ENCODE measurements around the gene RREB1.
"Not testable (repeated sequence)": the region's sequence is repeated elsewhere in the genome, so short reads cannot be mapped to it uniquely, and the experiment has no call there.

RREB1 gene

DNA sequence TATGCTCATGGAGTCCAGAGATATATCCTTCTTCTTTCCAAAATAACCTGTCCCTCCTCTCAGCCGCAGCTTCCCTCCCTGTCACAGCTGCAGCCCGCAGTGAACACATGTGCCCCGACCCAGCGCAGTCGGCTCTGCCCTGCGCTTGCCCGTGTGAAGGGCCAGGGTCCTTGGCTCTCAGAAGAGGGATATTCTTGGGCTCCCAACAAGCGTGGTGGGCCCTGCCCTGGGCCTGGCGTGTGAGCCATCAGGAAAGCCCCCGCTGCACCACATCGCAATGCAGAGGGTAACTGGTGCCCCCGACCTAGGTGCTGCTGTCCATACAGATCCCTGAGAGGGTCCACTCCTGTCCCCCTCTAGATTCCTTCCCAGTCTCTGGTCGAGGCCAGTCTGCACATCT, 140.1 kb downstream of the RREB1 start:
- DNase-seq = no peak

DNA sequence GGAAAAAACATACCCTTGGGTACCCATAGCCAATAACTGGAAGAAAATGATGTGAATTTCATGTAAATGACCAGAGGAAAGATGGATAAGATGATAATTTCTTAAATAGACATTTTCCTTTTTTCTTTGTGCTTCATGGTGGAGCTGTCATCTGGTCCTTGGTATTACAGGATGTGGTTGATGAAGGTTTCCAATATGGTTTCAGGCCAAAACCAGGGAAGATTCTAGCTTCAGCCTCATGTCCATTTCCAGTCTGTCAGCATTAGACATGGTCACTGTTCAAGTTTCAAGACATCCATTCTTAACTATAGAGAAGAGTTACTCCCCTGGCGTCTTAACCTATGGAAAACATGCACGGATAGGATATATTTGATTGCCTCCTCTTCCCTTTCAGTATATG, 141.6 kb downstream of the RREB1 start:
- DNase-seq = no peak

DNA sequence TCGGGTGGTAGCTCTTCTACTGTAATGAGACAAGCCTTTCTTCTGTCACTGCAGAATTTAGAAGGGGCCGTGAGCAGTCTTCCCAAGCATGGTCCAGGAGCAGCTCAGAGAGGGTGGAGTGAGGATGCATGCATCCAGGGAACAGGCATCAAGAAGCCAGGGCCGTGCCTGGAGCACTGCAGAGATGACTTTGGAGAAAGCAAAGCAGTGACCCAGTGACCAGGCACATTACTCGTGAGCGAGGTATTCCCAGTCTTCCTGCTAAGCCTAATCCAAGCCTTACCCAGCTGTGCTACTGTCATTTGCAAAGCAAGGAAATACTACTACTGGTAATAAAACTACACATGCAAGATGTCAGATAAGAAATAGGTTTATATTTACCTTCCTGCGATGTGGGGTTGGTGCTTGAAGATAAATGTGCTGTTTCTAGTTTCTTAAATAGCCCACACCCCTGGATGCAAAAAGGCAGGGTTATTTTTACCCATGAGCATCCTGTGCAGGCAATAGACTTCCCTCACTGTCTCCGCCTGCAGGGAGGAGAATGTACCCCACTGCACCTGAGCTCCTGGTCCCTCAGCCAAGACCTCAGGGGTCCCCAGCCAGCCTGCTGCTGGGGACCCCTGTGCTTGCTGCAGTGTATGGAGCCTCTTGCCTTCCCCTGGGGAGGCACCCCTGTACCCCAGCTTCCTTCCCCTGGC, 142.3 kb downstream of the RREB1 start:
- DNase-seq = no peak

DNA sequence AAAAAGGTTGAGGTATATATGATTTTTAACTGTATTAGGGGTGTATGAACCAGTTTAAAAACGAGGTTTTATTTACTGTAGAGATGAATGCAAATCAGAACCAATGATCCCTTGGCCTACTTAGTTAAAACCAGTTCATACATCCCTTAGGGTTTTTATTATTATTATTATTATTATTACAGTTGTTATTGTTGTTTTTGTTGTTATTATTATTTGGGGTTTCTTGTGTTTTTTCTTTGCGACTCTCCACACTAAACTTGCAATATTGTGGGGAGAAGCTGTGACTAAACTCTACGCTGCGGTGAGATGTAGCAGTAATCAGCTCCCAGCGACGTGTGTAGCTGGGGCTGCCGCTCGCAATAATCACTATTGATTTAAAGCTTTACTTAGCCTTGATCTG, 143.1 kb downstream of the RREB1 start:
- DNase-seq = no peak

DNA sequence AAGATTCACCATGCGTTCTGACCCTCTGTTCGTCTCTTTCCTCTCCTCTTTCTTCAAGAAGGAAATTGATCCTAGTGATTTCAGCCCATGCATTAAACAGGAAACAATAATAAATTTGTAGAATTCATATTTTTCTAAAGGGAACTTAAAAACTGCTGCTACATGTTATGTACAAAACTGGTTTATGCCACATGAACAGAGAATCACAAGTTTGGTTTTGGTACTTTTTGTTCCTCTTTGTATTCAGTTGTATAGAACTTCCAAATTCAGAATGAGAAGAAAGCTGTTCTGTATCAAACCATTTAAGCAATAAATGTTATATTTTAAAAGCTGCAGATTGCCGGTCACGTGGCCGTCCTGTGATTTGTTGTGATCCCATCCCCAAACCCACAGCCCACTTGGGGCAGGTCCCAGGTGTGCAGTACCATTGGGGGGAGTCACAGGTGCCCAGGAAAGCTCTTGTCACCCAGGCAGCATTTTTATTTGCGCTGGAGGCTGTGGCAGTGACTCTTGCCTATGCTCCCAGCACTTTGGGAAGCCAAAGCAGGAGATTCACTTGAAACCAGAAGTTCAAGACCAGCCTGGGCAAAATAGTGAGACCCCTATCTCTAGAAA, 144.0 kb downstream of the RREB1 start:
- no peak for DNase-seq

DNA sequence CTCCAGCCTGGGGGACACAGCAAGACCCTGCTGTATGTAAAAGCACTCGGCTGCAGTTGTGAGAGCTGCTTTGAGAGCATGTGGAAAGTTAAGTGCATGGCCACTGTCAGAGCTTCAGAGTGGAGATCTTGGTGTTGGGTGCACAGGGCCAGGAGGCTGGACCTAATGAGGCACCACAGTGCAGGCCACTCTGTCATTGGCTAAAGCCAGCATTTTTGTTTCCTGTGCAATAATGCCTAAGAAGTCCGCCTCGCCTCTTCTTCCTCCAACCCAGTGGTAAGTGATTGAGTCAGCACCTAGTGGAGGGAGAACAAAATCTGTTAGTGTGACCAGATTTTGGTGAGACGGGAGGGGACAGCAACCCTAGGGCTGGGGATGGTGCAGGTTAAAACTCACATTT, 144.6 kb downstream of the RREB1 start:
- DNase-seq = no peak

DNA sequence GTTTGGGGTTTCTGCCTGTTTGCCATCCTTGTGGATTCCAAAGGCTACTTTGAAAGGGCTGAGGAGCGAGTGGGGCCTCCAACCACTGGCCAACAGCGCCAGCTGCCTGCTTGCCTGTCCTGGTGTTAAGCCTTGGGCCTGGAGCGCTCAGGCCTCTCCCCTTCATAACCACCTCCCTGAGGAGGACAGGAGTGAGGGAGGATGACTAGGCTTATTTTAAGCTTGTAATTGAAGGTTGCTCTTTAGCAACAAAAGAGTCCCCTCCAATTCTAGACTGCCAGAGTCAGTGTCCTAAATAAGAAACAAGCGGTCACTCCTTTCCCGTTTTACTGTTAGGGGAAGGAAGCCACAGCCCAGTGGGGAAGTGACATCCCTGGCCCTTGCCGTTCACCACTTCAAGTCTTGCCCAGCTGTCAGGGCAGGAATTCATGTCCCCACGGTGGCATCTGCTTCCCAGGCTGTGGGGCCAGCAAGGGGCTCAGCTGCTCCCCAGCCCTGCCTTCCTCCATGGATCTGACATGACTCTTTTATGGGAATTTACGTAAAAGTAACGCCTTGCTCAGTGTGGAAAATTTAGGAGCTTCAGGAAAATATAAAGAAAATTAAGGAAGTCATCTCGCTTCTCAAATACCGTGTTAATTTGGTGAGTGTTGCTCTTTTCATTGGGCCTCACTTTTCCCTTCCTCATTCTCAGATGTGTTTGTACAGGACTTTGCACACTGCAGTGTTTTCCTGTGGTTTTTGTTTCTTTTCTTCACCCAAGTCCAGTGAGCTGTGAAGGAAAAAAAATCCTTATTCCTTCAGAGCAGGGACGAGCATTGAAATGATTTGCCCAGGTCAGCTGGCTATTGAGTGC, 147.4 kb downstream of the RREB1 start:
- no peak for DNase-seq

DNA sequence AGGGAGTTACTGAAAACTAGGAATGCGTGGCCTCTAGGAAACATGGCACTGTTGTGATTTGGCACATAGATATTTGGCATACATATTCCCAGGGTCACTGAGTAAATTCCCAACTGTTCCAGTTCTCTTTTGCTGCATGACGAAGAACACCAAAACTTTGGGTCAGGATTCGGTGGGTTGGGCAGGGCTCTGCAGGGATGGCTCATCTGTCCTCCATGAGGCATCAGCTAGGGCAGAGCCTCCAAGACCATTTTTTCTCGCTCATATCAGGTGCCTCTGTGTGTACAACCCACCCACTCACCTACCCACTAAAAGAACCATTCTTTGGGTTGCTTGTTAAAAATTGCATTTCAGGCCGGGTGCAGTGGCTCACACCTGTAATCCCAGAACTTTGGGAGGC, 148.2 kb downstream of the RREB1 start:
- no peak for DNase-seq

DNA sequence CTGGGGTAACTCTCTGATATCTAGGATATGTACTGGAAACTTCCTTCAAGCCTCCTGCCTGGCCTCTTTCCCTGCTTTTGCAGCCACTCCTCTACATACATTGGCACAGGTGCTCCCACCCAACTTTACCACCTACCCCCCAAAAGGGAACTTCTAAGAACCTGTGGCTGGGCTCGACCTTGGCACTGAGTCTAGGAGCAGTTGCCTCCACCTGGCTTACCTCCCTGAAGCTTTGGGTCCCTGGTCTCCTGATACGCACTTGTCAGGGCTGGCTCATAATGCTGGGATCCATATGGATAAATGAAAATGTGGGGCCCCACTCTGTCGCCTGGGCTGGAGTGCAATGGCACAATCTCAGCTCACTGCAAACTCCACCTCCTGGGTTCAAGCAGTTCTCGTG, 149.0 kb downstream of the RREB1 start:
- DNase-seq = no peak

DNA sequence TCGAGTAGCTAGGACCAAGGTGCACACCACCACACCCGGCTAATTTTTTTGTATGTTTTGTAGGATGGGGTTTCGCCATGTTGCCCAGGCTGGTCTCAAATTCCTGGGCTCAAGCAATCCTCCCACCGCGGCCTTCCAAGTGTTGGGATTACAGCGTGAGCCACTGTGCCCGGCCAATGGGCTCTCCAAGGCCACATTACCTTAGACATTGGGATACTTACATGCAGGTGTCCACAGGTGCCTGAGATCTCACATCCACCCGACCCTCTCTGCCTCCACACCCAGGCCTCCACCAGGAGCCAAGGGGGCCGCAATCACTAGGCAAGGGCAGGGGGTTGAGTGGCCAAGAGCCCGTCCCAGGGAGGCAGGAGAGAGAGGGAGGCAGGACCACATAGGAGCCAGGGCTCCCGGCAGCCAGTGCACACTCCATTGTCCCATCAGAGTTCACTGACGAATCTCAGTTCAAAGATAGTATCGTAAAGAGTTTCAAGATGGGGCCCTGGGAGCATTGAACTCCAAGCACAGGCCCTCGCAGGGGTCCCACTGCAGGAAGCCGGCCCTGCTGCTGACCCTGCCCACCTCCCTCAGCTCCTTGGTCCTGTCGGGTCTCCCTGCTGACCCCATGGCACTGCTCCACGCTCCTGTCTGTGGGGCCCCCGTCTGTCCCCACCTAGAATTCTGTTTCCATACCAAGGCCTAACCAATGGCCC, 149.9 kb downstream of the RREB1 start:
- no peak for DNase-seq

DNA sequence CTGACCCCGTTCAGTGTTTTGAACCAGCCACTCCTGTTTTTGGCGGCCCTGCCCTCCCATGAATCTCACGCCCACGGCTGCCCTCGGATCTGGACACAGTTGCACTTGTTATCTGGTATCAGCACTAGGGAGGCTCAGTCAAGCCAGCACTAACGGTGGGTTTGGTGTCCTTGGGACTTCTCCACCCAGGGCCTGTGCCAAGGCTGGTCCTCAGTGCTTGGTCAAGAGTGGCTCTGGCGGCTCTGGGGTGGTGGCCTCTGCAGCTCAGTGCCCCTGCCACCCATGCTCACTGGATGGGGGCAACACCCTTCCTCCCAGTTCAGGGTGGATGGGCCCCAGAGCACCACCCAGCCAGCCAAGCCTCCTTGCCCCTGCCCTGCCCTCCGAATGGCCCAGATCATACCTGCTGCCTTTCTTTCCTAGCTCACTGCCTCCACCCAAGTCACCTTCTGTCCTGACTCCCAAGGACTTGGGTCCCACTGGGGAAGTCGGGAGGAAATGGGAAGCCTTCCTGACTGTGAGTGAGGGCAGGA, 150.5 kb downstream of the RREB1 start:
- no peak for DNase-seq

DNA sequence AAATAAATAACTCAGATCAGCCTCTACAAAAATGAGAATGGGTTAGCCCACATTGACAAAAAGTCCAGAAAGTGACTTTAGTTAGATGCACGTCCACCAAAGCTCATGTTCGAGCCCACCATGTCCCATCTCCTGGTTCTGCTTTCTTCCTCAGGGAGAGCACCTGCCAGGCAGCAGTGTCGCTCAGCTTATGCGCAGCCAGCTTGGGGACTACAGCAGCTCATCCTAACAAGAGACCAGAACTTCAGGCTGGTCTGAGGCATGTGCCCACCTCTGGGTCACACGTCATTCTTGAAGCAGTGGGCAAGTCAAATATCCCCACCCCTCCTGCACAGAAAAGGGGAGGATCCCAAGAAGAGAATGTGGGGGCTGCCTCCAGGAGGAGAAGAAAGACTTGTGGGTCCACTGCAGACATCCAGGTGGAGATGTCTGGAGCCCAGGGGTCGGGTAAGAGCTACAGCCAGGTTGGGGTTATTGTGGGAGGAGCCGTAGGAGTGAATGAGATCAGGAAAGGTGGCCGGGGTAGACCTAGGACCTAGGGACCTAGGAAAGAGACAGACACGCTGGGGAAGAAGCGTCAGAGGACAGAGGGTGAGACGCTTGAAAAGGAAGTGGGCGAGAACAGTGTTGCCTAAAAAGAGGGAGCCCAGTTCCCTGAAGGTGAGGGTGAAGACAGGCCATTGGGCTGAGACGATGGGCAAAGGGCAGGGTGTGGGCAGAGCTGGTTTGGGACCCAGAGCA, 152.7 kb downstream of the RREB1 start:
- no peak for DNase-seq

DNA sequence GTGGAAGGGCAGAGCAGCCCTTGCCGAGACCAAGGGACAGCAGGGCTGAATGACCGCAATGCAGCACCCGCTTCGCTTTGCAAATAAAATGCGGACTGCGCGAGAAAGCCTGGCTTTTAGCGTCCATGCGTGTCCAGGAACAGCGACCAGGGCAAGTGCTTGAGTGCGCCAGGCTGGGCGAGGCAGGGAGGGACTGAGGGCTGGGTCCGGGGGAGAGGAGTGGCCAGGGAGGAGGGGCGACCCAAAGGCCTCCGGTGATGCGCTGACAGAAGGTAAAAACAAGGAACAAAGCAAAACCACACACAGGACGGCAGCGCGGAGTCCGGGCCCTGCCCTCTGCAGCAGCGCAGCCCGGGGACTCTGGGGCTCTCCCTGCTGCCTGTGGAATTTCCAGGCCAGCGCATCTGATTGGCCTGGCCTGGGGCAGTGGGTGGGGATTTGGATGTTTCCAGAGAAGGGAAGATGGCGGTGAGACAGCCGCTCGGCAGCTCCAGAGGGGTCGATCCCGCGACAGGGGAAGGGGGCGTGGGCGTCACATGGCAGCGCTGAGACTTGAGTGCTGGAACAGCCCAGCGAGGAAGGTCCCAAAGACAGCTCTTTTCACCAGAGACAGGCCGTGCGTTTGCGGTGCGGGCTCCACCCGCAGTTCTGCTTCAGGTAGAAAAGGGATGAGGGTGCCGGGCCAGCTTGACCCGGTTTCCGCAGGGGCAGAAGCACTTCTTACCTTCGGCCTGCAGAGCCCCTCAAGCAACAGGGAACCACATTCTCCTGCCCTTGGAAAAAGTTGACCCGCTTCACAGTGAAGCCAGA, 153.5 kb downstream of the RREB1 start:
- DNase-seq = peak; percentile 78

DNA sequence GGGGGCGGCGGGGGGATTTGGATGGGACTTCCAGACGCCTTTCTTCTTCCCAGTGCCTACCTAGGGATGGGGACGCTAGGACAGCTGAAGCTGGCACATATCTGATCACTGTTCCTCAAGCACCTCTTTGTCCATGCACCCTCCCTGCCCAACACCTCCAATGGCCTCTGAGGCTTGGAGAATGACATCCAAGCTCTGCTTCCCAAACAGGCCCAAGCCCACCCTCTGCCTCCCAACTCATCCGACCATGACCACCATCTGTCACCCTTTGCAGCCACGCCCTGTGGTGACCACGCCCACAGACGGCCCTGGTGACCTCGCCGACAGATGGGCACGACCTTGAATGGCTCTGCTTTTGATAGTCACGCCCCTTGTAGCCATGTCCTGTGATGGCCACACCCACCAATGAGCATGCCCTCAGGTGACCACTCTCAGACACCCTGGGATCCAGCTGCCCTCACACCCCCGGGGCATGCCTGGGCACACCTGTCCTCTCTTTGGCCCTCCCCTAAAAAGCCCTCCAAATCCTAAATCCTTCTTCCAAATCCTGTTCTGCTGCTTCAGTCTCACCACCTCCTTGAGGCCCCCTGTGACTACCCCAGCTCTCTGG, 154.2 kb downstream of the RREB1 start:
- DNase-seq = no peak

DNA sequence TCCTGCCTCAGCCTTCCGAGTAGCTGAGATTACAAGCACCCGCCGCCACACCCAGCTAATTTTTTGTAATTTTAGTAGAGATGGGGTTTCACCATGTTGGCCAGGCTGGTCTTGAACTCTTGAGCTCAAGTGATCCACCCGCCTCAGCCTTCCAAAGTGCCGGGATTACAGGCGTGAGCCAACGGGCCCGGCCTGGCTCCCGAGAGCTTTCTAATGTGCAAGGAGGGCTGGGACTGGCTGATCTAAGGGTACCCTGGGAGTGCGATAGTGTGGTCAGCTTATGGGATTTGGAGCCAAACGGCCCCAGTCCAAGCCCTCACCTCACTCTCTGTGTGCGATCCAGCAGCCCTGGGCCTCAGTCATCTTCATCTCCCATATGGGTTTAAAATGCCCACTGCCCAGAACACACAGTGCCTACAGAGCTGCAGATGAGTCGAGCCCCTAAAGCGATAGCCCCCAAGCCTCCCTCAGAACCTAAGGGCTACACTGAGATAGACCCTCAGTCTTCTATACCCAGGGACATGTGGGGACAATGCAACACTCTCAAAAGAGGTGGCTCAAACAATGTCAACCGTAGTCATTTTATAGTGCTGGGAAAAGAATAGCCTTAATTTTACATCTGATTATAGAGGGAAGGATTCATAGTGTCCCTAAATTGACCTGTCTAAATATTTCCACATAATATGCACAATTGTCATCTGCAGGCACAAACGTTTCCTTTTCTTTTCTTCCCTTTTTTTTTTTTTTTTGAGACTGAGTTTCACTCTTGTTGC, 155.2 kb downstream of the RREB1 start:
- DNase-seq = no peak

DNA sequence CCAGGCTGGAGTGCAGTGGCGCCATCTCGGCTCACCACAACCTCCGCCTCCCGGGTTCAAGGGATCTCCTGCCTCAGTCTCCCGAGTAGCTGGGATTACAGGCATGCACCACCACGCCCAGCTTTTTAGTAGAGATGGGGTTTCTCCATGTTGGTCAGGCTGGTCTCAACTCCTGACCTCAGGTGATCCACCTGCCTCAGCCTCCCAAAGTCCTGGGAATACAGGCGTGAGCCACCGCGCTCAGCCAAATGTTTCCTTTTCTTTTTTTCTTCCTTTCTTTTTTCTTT, 155.7 kb downstream of the RREB1 start:
- not testable (repeated sequence) for DNase-seq

DNA sequence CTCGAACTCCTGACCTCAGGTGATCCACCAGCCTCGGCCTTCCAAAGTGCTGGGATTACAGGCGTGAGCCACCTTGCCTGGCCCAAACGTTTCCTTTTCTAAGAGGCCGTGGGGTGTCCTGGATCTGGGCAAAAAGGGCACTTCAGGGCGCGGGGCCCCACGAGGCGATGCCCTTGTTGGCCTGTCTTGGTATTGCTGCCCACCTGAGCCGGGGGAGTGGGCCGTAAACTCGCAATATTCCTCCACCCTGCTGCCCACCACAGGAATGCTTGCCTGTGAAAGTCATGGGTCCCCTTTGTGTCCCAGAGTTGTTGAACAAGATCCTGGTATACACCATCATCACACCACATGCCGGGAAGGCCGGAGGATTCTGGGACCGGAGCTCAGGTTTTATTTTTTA, 156.3 kb downstream of the RREB1 start:
- DNase-seq = no peak

DNA sequence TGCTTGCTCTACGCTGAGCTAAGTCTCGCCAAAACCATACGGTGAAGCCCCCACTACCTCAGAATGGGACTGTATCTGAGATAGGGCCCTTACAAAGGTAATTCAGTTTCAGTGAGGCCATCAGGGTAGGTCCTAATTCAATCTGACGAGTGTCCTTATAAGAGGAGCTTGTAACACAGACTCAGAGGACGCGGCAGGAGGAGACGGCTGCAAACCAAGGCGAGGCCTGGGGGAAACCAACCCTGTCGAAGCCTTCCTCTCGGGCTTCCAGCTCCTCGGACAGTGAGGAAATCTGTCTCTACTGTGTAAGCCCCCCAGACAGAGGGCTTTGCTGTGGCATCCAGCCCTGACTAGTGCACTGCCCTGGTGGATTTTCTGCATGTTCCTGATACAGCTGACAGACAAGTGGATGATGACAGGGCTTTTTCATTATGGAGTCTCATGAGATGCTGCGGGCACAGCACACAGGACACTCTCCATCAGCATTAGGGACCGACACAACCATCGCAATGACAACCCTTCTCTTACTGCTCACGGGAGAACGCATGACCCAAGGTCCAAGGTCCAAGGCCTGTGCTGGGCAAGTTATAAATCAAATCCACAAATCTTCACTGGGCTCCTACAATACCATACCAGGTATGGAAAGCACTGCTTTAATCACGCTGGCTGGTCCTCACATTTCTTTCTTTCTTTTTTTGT, 157.1 kb downstream of the RREB1 start:
- no peak for DNase-seq

DNA sequence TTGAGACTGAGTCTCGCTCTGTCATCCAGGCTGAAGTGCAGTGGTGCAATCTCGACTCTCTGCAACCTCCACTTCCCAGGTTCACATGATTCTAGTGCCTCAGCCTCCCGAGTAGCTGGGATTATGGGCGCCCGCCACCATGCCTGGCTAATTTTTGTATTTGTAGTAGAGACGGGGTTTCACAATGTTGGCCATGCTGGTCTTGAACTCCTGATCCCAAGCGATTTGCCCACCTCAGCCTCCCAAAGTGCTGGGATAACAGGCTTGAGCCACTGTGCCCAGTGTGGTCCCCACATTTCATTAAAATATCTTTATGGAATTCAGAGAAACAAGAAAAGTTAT, 157.6 kb downstream of the RREB1 start:
- DNase-seq = not testable (repeated sequence)

DNA sequence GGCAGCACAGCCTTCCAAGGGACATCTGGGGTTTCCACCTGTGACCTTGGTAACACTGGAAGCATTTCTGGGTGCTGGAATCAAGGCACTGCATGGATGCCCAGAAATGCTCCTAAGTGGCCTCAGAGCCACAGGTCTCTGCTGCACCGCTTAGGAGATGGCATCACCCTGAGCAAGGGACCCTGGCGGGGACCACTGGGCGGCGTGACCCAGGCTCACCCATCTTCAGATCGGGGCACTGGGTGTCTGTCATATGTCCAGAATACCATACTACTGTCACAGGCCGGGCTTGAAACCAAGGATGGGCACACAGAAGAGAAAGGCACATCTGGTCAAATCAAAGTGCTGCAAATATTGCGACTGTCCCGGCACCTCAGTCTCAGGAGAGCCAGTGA, 159.3 kb downstream of the RREB1 start:
- no peak for DNase-seq
